ENCODE results near the gene GRIP2. TPM values are rescaled to one million over a fixed set of nuclear protein-coding genes. Genes with fewer than 3 reads are reported as not detected.

The GRIP2 gene
- total RNA-seq, 1 donor from 2014 or later = not detected

GRCh38 chr3:14445773-14446172 is 94.4 kb downstream of the GRIP2 start:
- DNase-seq (ENCODE audit: low spot score) = no peak
- H3K4me1 Mint-ChIP-seq (ENCODE audit: low read depth) = no peaks in the 10 kb centered on the region
- H3K27ac Mint-ChIP-seq = no peak overlapping the region
- H3K4me3 Mint-ChIP-seq = no peak overlapping the region
- H3K9me3 Mint-ChIP-seq = peaks cover 10% of the 10 kb centered on the region
- intact Hi-C loops (cut with micrococcal nuclease) = no loop called here
- H3K27me3 Mint-ChIP-seq (ENCODE audit: insufficient read depth) = no peaks in the 10 kb centered on the region
- H3K36me3 Mint-ChIP-seq (ENCODE audit: low read depth) = peaks cover 41% of the 10 kb centered on the region

GRCh38 chr3:14444380-14444779 is 95.8 kb downstream of the GRIP2 start:
- H3K27me3 Mint-ChIP-seq (ENCODE audit: insufficient read depth) = no peaks in the 10 kb centered on the region
- no peaks in the 10 kb centered on the region for H3K4me1 Mint-ChIP-seq (ENCODE audit: low read depth)
- DNase-seq (ENCODE audit: low spot score) = no peak
- H3K36me3 Mint-ChIP-seq (ENCODE audit: low read depth) = peaks cover 40% of the 10 kb centered on the region
- peaks cover 10% of the 10 kb centered on the region for H3K9me3 Mint-ChIP-seq
- intact Hi-C loops (cut with micrococcal nuclease) = no loop called here
- peak overlapping the region; percentile 63 for H3K27ac Mint-ChIP-seq
- H3K4me3 Mint-ChIP-seq = no peak overlapping the region

DNA sequence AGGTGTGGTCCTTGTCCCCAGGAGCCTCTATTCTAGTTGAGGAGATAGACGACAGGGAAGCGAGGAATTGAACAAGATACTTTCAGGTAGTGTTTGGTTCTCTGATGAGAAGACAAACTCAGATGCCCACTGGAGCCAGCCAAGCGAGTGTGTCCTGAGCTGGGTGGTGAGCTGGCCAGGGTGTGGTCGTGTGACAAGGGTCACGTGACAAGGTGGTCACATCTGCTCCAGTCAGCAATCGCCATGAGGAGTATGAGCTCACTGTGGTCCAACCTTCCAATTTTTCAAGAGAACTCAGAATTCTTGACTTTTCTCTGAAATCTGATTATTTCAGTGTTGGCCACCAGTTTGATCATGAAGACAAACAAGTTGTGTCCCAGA is 98.2 kb downstream of the GRIP2 start:
- Mint-ChIP-seq H3K27me3 (ENCODE audit: insufficient read depth) (no peaks in the 10 kb centered on the region), H3K4me3 (no peak overlapping the region), H3K4me1 (ENCODE audit: low read depth) (peaks cover under 1% of the 10 kb centered on the region), H3K36me3 (ENCODE audit: low read depth) (peaks cover 17% of the 10 kb centered on the region), H3K27ac (no peak overlapping the region), H3K9me3 (no peaks in the 10 kb centered on the region)
- DNase-seq (ENCODE audit: low spot score) = no peak
- intact Hi-C loops (cut with micrococcal nuclease) = no loop called here

- Mint-ChIP-seq H3K9me3 (no peaks in the 10 kb centered on the region), H3K36me3 (ENCODE audit: low read depth) (peaks cover 16% of the 10 kb centered on the region), H3K4me1 (ENCODE audit: low read depth) (peaks cover 5% of the 10 kb centered on the region), H3K4me3 (no peak overlapping the region), H3K27me3 (ENCODE audit: insufficient read depth) (no peaks in the 10 kb centered on the region), H3K27ac (no peak overlapping the region)
- intact Hi-C loops (cut with micrococcal nuclease) = no loop called here
- DNase-seq (ENCODE audit: low spot score) = no peak
Observed at GRCh38 chr3:14441240-14441919, 98.8 kb downstream of the GRIP2 start.

GRCh38 chr3:14440531-14441239 is 99.5 kb downstream of the GRIP2 start:
- Mint-ChIP-seq H3K27ac (no peak overlapping the region), H3K27me3 (ENCODE audit: insufficient read depth) (no peaks in the 10 kb centered on the region), H3K9me3 (no peaks in the 10 kb centered on the region), H3K36me3 (ENCODE audit: low read depth) (peaks cover 10% of the 10 kb centered on the region), H3K4me3 (no peak overlapping the region), H3K4me1 (ENCODE audit: low read depth) (peaks cover 6% of the 10 kb centered on the region)
- DNase-seq (ENCODE audit: low spot score) = no peak
- intact Hi-C loops (cut with micrococcal nuclease) = no loop called here

DNA sequence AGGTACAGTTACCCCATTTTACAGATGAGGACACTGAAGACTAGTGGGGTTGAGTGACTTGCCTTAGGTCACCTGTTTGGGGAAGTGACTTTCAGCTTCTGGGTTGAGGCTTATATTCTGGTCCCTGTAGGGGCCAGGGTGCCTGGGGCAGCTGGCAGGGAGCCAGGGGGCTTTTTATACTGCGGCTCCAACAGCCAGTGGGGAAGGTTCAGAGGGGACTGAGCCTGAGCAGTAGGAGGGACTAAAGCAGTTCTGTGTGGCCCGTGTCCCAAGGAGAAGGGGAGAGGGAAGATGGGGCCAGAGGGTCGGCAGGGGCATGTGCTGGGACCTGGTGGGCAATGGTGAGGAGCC is 100.0 kb downstream of the GRIP2 start:
- H3K4me3 Mint-ChIP-seq = no peak overlapping the region
- peaks cover 10% of the 10 kb centered on the region for H3K4me1 Mint-ChIP-seq (ENCODE audit: low read depth)
- no peak overlapping the region for H3K27ac Mint-ChIP-seq
- H3K36me3 Mint-ChIP-seq (ENCODE audit: low read depth) = peaks cover 8% of the 10 kb centered on the region
- intact Hi-C loops (cut with micrococcal nuclease) = no loop called here
- H3K27me3 Mint-ChIP-seq (ENCODE audit: insufficient read depth) = no peaks in the 10 kb centered on the region
- no peak for DNase-seq (ENCODE audit: low spot score)
- no peaks in the 10 kb centered on the region for H3K9me3 Mint-ChIP-seq

DNA sequence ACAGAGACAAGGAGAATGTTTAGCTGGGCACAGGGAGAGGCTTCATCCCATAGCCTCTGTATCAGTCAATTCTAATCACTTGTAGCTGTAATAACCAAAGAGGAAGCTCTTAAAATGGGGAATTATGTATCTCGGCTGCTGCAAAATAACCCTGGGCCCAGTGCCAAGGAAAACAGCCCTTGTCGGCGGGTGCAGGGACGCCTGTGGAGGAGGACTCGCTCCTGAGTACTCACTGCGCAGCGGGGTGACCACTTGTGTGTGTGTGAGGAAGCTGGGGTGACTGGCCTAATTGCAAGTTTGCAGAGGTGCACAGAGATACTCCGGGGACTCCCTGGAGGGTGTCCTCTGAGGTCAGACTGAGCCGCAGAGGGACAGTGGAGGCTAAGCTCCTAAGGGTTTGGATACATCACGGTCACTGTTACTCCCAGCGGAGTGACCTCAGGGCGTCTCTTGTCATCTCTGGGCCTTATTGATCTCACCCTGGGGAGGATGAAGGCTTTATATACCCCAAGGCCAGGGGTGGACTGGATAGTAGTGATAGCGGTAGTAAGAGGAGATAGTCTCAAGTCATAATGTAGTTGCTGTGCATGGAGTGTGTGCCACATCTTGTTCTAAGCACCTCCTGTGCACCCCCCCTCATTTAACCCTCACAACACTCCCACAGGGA is 100.5 kb downstream of the GRIP2 start:
- Mint-ChIP-seq H3K4me1 (ENCODE audit: low read depth) (peaks cover 14% of the 10 kb centered on the region), H3K4me3 (no peak overlapping the region), H3K36me3 (ENCODE audit: low read depth) (peaks cover 8% of the 10 kb centered on the region), H3K9me3 (no peaks in the 10 kb centered on the region), H3K27ac (no peak overlapping the region), H3K27me3 (ENCODE audit: insufficient read depth) (no peaks in the 10 kb centered on the region)
- no peak for DNase-seq (ENCODE audit: low spot score)
- intact Hi-C loops (cut with micrococcal nuclease) = loop anchor here (10.0 kb wide), 1 partner anchor 505 kb away; the partner anchor contains the start of gene NR2C2

Other genes starting within 250 kb of the GRIP2 start
- gene SLC6A6, start 137.7 kb downstream of the GRIP2 start, total RNA-seq = 45.4 and 51.2 TPM in 2 replicates
- 16.6 and 21.7 TPM in 2 replicates for gene CCDC174, start 111.4 kb upstream of the GRIP2 start, total RNA-seq
- gene C3orf20, start 134.8 kb upstream of the GRIP2 start, total RNA-seq = 0.26 and 0.32 TPM in 2 replicates